Superior temporal gyrus (tissue), 1 donor: ENCODE results near the gene MAGEA6.
"Not testable (repeated sequence)": the region's sequence is repeated elsewhere in the genome, so short reads cannot be mapped to it uniquely, and the experiment has no call there.

Source experiments
- DNase-seq: peaks from one replicate; pipeline ENCODE4 v3.0.0-alpha.2; 2016; ENCODE audit errors: extremely low spot score

Gene MAGEA6

DNA sequence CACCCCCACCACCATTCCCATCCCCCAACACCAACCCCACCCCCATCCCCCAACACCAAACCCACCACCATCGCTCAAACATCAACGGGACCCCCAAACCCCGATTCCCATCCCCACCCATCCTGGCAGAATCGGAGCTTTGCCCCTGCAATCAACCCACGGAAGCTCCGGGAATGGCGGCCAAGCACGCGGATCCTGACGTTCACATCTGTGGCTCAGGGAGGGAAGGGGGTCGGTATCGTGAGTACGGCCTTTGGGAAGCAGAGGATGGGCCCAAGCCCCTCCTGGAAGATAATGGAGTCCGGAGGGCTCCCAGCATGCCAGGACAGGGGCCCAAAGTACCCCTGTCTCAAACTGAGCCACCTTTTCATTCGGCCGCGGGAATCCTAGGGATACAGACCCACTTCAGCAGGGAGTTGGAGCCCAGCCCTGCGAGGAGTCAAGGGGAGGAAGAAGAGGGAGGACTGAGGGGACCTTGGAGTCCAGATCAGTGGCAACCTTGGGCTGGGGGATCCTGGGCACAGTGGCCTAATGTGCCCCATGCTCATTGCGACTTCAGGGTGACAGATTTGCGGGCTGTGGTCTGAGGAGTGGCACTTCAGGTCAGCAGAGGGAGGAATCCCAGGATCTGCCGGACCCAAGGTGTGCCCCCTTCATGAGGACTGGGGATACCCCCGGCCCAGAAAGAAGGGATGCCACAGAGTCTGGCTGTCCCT lies 35.2 kb downstream of the MAGEA6 start:
- not testable (repeated sequence) for DNase-seq

DNA sequence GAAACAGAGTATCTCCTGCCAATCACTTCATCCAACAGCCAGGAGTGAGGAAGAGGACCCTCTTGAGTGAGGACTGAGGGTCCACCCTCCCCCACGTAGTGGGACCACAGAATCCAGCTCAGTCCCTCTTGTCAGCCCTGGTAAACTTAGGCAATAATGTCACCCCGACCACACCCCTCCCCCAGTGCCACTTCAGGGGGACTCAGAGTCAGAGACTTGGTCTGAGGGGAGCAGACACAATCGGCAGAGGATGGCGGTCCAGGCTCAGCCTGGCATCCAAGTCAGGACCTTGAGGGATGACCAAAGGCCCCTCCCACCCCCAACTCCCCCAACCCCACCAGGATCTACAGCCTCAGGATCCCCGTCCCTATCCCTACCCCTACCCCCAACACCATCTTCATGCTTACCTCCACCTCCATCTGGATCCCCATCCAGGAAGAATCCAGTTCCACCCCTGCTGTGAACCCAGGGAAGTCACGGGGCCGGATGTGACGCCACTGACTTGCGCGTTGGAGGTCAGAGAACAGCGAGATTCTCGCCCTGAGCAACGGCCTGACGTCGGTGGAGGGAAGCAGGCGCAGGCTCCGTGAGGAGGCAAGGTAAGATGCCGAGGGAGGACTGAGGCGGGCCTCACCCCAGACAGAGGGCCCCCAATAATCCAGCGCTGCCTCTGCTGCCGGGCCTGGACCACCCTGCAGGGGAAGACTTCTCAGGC lies 36.1 kb downstream of the MAGEA6 start, which contains the start of the genes CSAG1 and MAGEA12:
CSAG1 (minus strand) TSS at position 461 of the 715 bp plus-strand sequence. CDS start 1,261 bp downstream, outside the sequence.
MAGEA12 (plus strand) TSS at position 497 of the 715 bp plus-strand sequence. CDS start 2,405 bp downstream, outside the sequence.
- no peak for DNase-seq

DNA sequence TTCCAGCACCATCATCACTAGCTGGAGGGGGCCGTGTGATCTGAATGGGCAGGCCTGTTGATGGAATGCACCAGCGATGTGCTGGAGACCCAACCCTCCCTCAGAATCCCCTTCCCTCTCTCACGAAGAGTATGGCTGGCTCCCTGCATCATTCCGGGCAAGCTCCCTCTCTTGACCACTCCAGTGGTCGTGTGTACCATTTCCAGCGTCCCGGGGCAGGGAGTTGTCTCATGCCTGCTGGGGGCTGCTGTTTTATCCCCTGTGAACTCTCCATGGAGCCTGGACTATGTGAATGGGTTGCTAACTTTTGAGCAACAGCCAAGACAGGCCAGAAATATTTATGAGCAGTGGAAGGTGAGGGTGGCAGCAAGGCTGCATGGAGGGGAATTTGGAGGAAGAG lies 44.1 kb downstream of the MAGEA6 start:
- no peak for DNase-seq
